Uterine smooth muscle cell (primary cell): ENCODE data around the gene SQOR. TPM values are rescaled to one million over a fixed set of nuclear protein-coding genes. Genes with fewer than 3 reads are reported as not detected.

ENCODE experiments used
- total RNA-seq: library from RNA; depleted of rRNA; stranded (reverse); fragments of >200 nt; gene quantifications from 2 replicates; pipeline ENCODE4 v1.2.3, GENCODE V29; 2014

SQOR gene
- total RNA-seq, result 73.7 and 86.0 TPM in 2 replicates

DNA sequence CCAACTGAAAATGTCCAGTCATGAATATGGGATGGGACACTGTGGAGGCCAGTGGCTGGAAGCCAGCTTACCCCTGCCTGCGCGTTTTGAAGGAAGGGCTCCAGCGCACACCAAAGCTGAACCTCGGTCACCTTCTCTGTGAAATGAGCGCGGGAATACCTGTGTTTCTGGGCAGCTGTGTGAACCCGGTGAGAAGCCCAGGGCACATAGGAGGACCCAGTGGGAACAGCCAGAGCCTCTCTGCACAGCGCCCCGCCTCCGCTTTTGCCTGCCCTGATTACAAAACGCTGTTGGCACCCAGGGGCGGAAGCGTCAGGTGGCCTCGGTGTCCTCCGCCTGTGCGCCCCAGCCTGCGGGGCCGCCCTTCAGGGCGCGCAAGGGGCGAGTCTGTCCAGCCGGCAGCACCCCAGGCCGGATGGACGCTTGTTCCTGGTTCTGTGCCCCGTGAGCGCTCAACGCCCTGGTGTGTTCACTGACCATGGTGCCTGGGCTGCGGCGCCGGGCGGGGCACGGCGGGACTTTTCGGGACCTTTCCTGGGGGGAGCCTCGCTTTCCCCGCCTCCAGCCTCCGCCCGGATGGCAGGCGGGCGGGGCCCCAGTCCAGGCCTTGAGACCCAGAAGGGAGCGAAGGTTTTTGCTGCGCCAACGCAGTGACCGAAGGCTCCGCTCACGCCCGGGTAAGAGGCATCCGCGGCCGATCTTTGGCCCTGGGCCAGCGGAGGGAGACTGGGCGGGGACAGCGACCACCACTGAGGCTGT, at the start of gene SQOR:
TSS of gene SQOR (plus strand) at position 598 of the 759 bp plus-strand sequence. CDS start 23,895 bp downstream, outside the sequence.

DNA sequence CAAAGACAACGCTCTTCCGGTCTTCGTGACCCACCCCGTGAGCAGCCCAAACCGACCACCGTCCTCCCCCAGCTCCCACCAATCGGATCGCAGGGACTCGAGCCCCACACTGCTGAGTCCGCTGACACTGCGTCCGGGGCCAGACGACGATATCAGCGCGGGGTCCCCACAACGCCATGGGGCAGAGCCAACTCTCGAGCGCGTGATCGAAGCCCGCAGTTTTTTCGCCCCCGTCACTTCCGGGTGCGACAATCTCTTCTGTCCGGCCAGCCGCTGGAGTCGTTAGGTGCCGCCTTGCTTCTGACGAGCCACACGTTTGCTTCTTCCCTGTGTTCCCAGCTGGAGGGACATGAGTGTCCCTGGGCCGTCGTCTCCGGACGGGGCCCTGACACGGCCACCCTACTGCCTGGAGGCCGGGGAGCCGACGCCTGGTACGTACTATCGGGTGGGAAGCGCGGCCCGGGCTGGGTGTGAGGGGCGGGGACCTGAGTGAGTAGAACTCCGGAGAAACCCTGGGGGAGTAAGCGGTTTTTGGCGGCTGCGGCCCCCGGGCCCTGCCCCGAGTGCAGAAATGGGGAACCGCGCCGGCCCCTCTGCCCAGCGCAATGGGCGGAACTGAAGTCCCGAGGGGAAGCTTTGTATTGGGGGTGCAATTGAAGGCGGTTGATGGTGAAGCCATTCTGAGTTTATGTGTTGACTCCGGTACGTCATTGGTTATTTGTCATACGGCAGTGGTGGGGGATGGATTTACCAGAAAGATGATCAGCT, 47.5 kb upstream of the SQOR start, which contains the start of gene BLOC1S6:
TSS of gene BLOC1S6 (plus strand) at position 285 of the 768 bp plus-strand sequence. CDS start at position 350, 65 bp downstream.

Other genes with a start within 250 kb of the SQOR start
- 7.1 and 11.9 TPM in 2 replicates for gene SLC30A4, start 112.3 kb upstream of the SQOR start, total RNA-seq
- 87.2 and 92.4 TPM in 2 replicates for gene BLOC1S6, start 47.6 kb upstream of the SQOR start, total RNA-seq